KG1 (cell line): ENCODE measurements around the gene PFKFB4.
"Not testable (repeated sequence)": the region's sequence is repeated elsewhere in the genome, so short reads cannot be mapped to it uniquely, and the experiment has no call there.

Experiments used
- DNase-seq: peaks from one replicate; lab custom pipeline; 2025; lab: John Stamatoyannopoulos, UW

Gene PFKFB4

GRCh38 chr3:48492461-48493202, 64.0 kb downstream of the PFKFB4 start:
- DNase-seq, result no peak

GRCh38 chr3:48486952-48487351, 69.7 kb downstream of the PFKFB4 start:
- no peak for DNase-seq

- DNase-seq, result not testable (repeated sequence)
These were observed 73.8 kb downstream of the PFKFB4 start for GRCh38 chr3:48482822-48483221.

- DNase-seq, result not testable (repeated sequence)
These were observed 75.7 kb downstream of the PFKFB4 start for GRCh38 chr3:48480891-48481290.

- DNase-seq, result peak; percentile 37
These were observed 77.7 kb downstream of the PFKFB4 start for GRCh38 chr3:48478626-48479555.

GRCh38 chr3:48477959-48478520, 78.6 kb downstream of the PFKFB4 start:
- DNase-seq, result no peak

- no peak for DNase-seq
These were observed 80.1 kb downstream of the PFKFB4 start for GRCh38 chr3:48476426-48477053.

GRCh38 chr3:48475188-48475587, 81.4 kb downstream of the PFKFB4 start:
- DNase-seq, result no peak

- DNase-seq, result no peak
These were observed 82.0 kb downstream of the PFKFB4 start for GRCh38 chr3:48474619-48475018.

- DNase-seq, result not testable (repeated sequence)
These were observed 82.6 kb downstream of the PFKFB4 start for GRCh38 chr3:48474031-48474430.

GRCh38 chr3:48473617-48473952, 83.0 kb downstream of the PFKFB4 start:
- no peak for DNase-seq

GRCh38 chr3:48472923-48473616, 83.5 kb downstream of the PFKFB4 start:
- DNase-seq, result peak; percentile 92

- DNase-seq, result no peak
These were observed 84.0 kb downstream of the PFKFB4 start for GRCh38 chr3:48472673-48472922.

GRCh38 chr3:48470286-48470685, 86.3 kb downstream of the PFKFB4 start:
- DNase-seq, result no peak

GRCh38 chr3:48469046-48469915, 87.3 kb downstream of the PFKFB4 start:
- DNase-seq, result no peak

- DNase-seq, result no peak
These were observed 88.3 kb downstream of the PFKFB4 start for GRCh38 chr3:48468329-48468731.
